Osteocyte (in vitro differentiated cells): ENCODE data around the gene DMRTA2. TPM values are rescaled to one million over a fixed set of nuclear protein-coding genes. Genes with fewer than 3 reads are reported as not detected.

Experiments used
- DNase-seq: peaks from one replicate; pipeline ENCODE4 v3.0.0; 2021; ENCODE audit warnings: mixed read lengths; ENCODE audit not compliant: unreplicated experiment; ENCODE audit errors: extremely low spot score
- H3K27ac Mint-ChIP-seq: one replicate; pipeline ENCODE4 v1.8.0; 2021; ENCODE audit warnings: mild to moderate bottlenecking, mixed read lengths; ENCODE audit not compliant: unreplicated experiment
- H3K27me3 Mint-ChIP-seq: one replicate; pipeline ENCODE4 v1.8.0; 2021; ENCODE audit warnings: mixed read lengths; ENCODE audit not compliant: unreplicated experiment
- H3K36me3 Mint-ChIP-seq: one replicate; pipeline ENCODE4 v1.8.0; 2021; ENCODE audit warnings: mixed read lengths; ENCODE audit not compliant: unreplicated experiment
- H3K4me1 Mint-ChIP-seq: one replicate; pipeline ENCODE4 v1.8.0; 2021; ENCODE audit warnings: mixed read lengths; ENCODE audit not compliant: unreplicated experiment
- H3K4me3 Mint-ChIP-seq: one replicate; pipeline ENCODE4 v1.8.0; 2021; ENCODE audit warnings: mild to moderate bottlenecking, moderate library complexity, mixed read lengths; ENCODE audit not compliant: unreplicated experiment
- H3K9me3 Mint-ChIP-seq: one replicate; pipeline ENCODE4 v1.8.0; 2021; ENCODE audit warnings: mixed read lengths; ENCODE audit not compliant: unreplicated experiment
- total RNA-seq: library from RNA; stranded (reverse); gene quantifications from 2 replicates; pipeline ENCODE4 v1.2.1, GENCODE V29; 2021
- TF ChIP-seq, protein P1 (sequence below): fragments of 200-600 bp; sonication (generic); IDR thresholded peaks from 2 replicates; pipeline ENCODE4 v1.5.0; 2021; ENCODE audit warnings: antibody characterized with exemption, mild to moderate bottlenecking, moderate library complexity

Gene DMRTA2
- total RNA-seq, 1 donor from 2014 or later: 0.19 TPM

DNA sequence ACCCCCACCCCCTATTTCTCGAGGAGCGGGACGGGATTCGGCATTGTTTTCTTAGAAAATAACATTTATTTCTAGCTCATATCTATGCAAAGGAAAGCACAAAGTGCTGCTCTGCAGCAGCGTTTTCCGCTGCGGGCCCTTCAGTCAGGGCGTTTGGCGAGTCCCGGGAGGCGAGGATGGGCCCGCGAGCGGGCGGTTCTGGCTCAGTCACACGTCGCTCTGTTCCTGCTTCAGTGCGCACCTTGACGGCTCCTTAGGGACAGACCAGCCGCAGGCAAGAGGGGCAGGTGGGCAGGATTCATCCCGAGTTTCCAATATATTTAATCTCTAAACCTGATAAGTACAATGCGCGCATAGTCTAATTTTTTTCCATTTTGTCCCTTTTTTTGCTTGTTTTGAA lies 5.7 kb downstream of the DMRTA2 start:
- H3K27ac Mint-ChIP-seq: no peak overlapping the region
- peaks cover 5% of the 10 kb centered on the region for H3K36me3 Mint-ChIP-seq
- H3K9me3 Mint-ChIP-seq: peaks cover 6% of the 10 kb centered on the region
- H3K27me3 Mint-ChIP-seq: peaks cover 83% of the 10 kb centered on the region
- H3K4me3 Mint-ChIP-seq: peak overlapping the region; percentile 56
- DNase-seq: no peak
- H3K4me1 Mint-ChIP-seq: peaks cover 42% of the 10 kb centered on the region
- TF ChIP-seq, protein P1, sequence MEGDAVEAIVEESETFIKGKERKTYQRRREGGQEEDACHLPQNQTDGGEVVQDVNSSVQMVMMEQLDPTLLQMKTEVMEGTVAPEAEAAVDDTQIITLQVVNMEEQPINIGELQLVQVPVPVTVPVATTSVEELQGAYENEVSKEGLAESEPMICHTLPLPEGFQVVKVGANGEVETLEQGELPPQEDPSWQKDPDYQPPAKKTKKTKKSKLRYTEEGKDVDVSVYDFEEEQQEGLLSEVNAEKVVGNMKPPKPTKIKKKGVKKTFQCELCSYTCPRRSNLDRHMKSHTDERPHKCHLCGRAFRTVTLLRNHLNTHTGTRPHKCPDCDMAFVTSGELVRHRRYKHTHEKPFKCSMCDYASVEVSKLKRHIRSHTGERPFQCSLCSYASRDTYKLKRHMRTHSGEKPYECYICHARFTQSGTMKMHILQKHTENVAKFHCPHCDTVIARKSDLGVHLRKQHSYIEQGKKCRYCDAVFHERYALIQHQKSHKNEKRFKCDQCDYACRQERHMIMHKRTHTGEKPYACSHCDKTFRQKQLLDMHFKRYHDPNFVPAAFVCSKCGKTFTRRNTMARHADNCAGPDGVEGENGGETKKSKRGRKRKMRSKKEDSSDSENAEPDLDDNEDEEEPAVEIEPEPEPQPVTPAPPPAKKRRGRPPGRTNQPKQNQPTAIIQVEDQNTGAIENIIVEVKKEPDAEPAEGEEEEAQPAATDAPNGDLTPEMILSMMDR: no peak

DNA sequence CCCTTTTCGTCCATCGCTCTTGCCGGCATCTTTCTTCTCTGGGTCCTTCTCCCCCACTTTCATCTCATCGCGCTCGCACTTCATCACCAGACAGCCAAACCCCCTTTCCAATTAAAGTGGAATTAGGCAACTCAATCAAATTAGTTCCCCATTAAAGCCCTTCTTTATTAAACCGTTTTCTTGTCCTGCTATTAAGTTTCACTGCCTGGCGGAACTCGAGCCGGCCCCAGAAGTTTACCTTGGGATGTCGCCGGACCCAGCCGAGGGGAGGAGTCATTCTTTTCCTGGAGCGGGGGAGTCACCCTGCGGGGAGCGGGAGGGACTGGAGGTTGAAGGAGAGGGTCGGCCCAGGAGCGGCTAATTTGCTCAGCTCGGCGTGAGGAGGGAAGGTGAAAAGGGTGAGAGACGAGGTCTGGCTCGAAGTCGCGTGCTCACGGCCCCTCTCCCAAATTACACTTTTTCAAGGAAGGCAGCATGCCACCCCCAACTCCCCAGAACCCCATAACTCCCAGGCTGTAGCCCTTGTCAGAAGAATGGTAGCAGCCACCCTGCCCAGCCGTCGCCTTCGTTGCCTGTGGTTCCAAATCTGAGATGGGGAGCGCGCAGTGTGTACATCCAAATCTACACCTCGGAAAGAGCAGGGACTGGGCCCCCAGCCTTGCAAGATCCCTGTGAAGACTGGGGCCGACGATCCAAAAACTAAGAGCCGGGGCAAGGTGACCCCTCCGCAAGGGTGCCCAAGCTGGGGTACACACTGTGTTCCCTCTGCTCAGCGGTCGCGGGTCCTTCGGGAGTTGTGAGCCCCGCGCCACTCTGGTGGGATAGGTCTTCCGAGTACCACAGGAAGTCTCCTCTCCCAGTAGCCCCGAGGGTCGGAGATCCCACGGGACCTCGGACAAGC lies 6.4 kb downstream of the DMRTA2 start:
- TF ChIP-seq, protein P1: no peak
- Mint-ChIP-seq H3K36me3 (peaks cover 4% of the 10 kb centered on the region), H3K27me3 (peaks cover 79% of the 10 kb centered on the region), H3K4me1 (peaks cover 36% of the 10 kb centered on the region), H3K27ac (no peak overlapping the region), H3K9me3 (peaks cover 6% of the 10 kb centered on the region), H3K4me3 (peak overlapping the region; percentile 19)
- no peak for DNase-seq

DNA sequence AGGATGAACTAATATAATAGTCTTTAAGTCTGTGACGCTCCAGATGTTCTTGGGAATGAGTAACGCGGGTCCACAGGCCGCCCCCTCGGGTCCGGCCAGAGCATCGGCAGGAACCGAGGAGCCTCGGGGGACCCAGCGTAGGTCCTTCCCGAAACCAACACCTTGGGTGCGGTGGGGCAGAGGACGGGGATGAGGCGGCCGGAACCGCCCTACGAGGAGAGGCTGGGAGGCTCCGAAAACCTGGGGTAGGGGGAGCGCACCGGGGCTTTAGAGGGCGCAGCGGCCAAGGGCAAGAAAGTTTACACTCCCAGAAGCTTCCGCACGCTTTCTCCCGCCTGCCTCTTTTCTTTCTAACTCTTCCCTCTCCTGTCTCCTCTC lies 7.1 kb downstream of the DMRTA2 start:
- DNase-seq: no peak
- H3K27me3 Mint-ChIP-seq: peaks cover 79% of the 10 kb centered on the region
- H3K9me3 Mint-ChIP-seq: peaks cover 6% of the 10 kb centered on the region
- peak overlapping the region; percentile 8 for H3K4me3 Mint-ChIP-seq
- TF ChIP-seq, protein P1: no peak
- H3K36me3 Mint-ChIP-seq: peaks cover 2% of the 10 kb centered on the region
- H3K4me1 Mint-ChIP-seq: peaks cover 32% of the 10 kb centered on the region
- H3K27ac Mint-ChIP-seq: no peak overlapping the region

DNA sequence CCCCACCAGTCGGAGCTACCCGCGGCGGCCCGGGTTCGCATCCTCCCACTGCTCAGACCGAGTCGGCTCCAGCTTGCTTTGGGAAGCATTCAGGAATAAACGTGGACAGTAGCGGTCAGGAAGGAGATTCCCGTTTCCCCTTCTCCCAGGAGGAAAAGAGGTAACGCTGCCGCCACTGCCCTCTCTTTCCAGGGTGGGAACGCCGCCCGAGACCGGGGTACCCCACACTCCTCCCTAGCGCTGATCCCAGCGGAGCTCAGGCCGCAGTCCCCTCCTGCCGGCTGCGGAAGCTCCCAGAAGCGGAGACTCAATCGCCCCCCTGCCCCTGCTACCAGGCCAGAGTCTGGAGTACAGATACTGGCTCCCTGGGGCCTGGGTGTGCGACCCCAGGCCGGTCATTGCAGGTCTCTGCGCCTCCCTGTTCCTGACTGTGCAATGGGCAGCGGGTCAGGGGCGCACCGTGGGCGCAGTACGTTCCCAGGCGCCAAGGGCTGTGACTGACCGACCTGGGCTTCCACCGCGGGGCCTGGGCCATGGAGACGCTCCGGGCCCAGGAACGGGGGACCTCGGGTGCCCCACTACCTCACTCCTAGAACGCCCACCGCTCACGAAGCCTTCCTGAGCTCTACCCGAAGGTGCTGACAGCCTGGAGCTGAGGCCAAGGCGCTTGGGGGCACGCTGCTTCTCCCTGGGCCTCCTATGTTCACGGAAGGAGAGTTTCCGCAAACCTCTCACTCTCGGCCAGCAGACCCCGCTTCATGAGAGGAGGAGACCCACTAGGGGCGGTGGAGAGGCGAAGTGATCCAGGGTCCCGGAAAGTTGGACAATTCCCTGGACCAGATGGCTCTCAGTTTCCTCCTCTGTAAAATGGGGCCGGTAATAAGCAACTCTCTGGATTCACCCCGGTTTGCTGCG lies 7.8 kb downstream of the DMRTA2 start:
- Mint-ChIP-seq H3K4me1 (peaks cover 31% of the 10 kb centered on the region), H3K27ac (no peak overlapping the region), H3K4me3 (no peak overlapping the region), H3K9me3 (peaks cover 6% of the 10 kb centered on the region), H3K36me3 (peaks cover 2% of the 10 kb centered on the region), H3K27me3 (peaks cover 82% of the 10 kb centered on the region)
- DNase-seq: no peak
- TF ChIP-seq, protein P1: no peak

DNA sequence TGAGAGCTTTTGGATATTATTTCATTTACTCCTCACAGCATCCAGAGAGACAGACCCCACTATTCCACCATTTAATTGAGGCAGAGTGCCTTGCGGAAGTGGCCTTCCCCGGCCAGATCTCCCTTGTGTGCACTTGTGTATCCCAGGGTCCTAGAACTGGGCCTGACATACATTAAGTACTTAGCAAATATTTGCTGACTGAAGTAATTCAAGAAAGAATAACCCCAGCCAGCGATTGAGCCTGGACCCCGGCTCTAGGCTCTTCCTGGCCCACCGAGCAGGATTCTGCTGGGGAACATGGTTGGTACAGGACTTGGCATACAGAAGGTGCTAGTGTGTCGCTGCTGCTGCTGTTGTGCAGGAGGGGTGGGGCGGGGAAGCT lies 8.4 kb downstream of the DMRTA2 start:
- no peak overlapping the region for H3K27ac Mint-ChIP-seq
- H3K4me3 Mint-ChIP-seq: no peak overlapping the region
- peaks cover 6% of the 10 kb centered on the region for H3K9me3 Mint-ChIP-seq
- peaks cover 25% of the 10 kb centered on the region for H3K4me1 Mint-ChIP-seq
- peaks cover 81% of the 10 kb centered on the region for H3K27me3 Mint-ChIP-seq
- TF ChIP-seq, protein P1: no peak
- no peak for DNase-seq
- H3K36me3 Mint-ChIP-seq: peaks cover 2% of the 10 kb centered on the region
